WTC11 (cell line): ENCODE measurements around the gene TMEM151A.

Source experiments
- TF ChIP-seq, protein P1 (sequence below): sonication (generic); formaldehyde crosslinking; IDR thresholded peaks from 2 replicates; pipeline ENCODE4 v1.8.0; 2022; ENCODE audit warnings: mild to moderate bottlenecking, missing genetic modification reagents
- TF ChIP-seq, protein P2 (sequence below): fragments of 200-600 bp; IDR thresholded peaks from 2 replicates; pipeline ENCODE4 v1.8.0; 2022; ENCODE audit warnings: antibody characterized with exemption
- TF ChIP-seq, protein P3 (sequence below): sonication (generic); formaldehyde crosslinking; IDR thresholded peaks from 2 replicates; pipeline ENCODE4 v1.8.1; 2023; ENCODE audit warnings: mild to moderate bottlenecking, moderate library complexity, missing genetic modification reagents

DNA sequence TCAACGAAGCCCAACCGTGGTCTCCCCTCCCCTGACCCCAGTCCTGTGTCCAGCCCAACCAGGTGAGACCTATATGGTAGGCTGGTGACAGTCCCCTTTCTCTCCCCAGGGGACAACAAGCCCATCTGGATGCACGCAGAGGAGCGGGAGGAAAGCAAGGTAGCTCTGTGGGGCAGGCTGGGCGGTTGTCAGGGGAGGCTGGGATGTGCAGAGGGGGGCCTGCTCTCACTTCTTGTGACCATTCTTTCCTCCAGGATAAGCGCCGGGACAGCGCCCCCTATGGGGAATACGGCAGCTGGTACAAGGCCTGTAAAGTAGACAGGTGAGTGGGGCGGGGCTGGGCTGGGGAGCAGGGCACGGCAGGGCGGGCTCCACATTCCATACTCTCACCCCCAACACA is 26.8 kb upstream of the TMEM151A start:
- TF ChIP-seq, protein P1, sequence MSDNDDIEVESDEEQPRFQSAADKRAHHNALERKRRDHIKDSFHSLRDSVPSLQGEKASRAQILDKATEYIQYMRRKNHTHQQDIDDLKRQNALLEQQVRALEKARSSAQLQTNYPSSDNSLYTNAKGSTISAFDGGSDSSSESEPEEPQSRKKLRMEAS (CRISPR knock-in tag) = no peak
- TF ChIP-seq, protein P2, sequence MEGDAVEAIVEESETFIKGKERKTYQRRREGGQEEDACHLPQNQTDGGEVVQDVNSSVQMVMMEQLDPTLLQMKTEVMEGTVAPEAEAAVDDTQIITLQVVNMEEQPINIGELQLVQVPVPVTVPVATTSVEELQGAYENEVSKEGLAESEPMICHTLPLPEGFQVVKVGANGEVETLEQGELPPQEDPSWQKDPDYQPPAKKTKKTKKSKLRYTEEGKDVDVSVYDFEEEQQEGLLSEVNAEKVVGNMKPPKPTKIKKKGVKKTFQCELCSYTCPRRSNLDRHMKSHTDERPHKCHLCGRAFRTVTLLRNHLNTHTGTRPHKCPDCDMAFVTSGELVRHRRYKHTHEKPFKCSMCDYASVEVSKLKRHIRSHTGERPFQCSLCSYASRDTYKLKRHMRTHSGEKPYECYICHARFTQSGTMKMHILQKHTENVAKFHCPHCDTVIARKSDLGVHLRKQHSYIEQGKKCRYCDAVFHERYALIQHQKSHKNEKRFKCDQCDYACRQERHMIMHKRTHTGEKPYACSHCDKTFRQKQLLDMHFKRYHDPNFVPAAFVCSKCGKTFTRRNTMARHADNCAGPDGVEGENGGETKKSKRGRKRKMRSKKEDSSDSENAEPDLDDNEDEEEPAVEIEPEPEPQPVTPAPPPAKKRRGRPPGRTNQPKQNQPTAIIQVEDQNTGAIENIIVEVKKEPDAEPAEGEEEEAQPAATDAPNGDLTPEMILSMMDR = peak; percentile 84
- TF ChIP-seq, protein P3, sequence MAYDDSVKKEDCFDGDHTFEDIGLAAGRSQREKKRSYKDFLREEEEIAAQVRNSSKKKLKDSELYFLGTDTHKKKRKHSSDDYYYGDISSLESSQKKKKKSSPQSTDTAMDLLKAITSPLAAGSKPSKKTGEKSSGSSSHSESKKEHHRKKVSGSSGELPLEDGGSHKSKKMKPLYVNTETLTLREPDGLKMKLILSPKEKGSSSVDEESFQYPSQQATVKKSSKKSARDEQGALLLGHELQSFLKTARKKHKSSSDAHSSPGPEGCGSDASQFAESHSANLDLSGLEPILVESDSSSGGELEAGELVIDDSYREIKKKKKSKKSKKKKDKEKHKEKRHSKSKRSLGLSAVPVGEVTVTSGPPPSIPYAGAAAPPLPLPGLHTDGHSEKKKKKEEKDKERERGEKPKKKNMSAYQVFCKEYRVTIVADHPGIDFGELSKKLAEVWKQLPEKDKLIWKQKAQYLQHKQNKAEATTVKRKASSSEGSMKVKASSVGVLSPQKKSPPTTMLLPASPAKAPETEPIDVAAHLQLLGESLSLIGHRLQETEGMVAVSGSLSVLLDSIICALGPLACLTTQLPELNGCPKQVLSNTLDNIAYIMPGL = no peak
